Calu3 (cell line): ENCODE measurements around the gene GLT8D2. TPM values are rescaled to one million over a fixed set of nuclear protein-coding genes. Genes with fewer than 3 reads are reported as not detected.

ENCODE experiments used
- BruUV-seq: library from RNA; stranded (reverse); fragments of 400-500 nt; replicated peaks from 2 replicates; lab custom pipeline; 2021; lab: Mats Ljungman, UMichigan
- CTCF ChIA-PET: fragments of 300-600 bp; sonication (Branson Sonifier 250); formaldehyde crosslinking; loops from one replicate; lab custom pipeline; 2022; ENCODE audit warnings: antibody characterized with exemption; lab: Charles Lee
- DNase-seq: peaks from one replicate; pipeline ENCODE4 v3.0.0; 2022
- H3K27ac Mint-ChIP-seq: one replicate; pipeline ENCODE4 v1.8.0; 2022; ENCODE audit warnings: mixed read lengths; ENCODE audit not compliant: unreplicated experiment
- H3K27me3 Mint-ChIP-seq: one replicate; pipeline ENCODE4 v1.8.0; 2022; ENCODE audit warnings: mixed read lengths; ENCODE audit not compliant: unreplicated experiment
- H3K36me3 Mint-ChIP-seq: one replicate; pipeline ENCODE4 v1.8.0; 2022; ENCODE audit warnings: mild to moderate bottlenecking, moderate library complexity, mixed read lengths; ENCODE audit not compliant: insufficient read depth, unreplicated experiment
- H3K4me1 Mint-ChIP-seq: one replicate; pipeline ENCODE4 v1.8.0; 2022; ENCODE audit warnings: mild to moderate bottlenecking, low read depth, mixed read lengths; ENCODE audit not compliant: unreplicated experiment
- H3K4me3 Mint-ChIP-seq: one replicate; pipeline ENCODE4 v1.8.0; 2022; ENCODE audit warnings: mild to moderate bottlenecking, low read depth, moderate library complexity, mixed read lengths; ENCODE audit not compliant: unreplicated experiment
- H3K9me3 Mint-ChIP-seq: one replicate; pipeline ENCODE4 v1.8.0; 2022; ENCODE audit warnings: low read depth, mixed read lengths; ENCODE audit not compliant: unreplicated experiment
- CTCF ChIP-seq: fragments of 200-600 bp; IDR thresholded peaks from one replicate; pipeline ENCODE4 v1.8.0; 2022; ENCODE audit warnings: antibody characterized with exemption; ENCODE audit not compliant: unreplicated experiment
- intact Hi-C: fragments of 100-400 bp; cut with micrococcal nuclease; formaldehyde crosslinking; loops from one replicate; pipeline ENCODE4 v1.10.0; 2022; ENCODE audit not compliant: unreplicated experiment
- total RNA-seq: library from RNA; stranded (reverse); gene quantifications from 2 replicates; pipeline ENCODE4 v1.2.3, GENCODE V29; 2022

GLT8D2 gene
- total RNA-seq, 1 experiment from 2014 or later = not detected

DNA sequence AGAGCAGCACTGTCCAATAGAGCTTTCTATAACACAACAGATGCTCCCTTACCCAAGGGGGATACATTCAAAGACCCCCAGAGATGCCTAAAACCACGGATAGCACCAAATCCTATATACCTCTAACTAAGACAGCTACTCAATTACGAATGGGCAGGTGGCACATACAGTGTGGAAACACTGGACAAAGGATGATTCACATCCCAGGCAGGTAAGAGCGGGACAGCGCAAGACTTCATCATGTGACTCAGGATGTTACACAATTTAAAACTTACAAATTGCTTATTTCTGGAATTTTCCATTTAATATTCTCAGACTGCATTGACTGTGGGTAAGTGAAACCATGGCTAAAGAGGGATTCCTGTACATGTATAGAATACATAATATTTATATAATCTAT is 8.8 kb upstream of the GLT8D2 start:
- Mint-ChIP-seq H3K4me1 (no peaks in the 10 kb centered on the region), H3K36me3 (peaks cover 6% of the 10 kb centered on the region), H3K9me3 (no peaks in the 10 kb centered on the region), H3K4me3 (no peak overlapping the region), H3K27me3 (peaks cover 63% of the 10 kb centered on the region), H3K27ac (no peak overlapping the region)
- BruUV-seq = no TSS peak
- intact Hi-C loops = no loop called here
- no peak for DNase-seq
- CTCF ChIA-PET = interaction anchor here (2.5 kb wide), 1 partner anchor 50 kb away, joined by 19 read pairs; no protein-coding TSS in a partner anchor
- TF ChIP-seq CTCF = no peak

DNA sequence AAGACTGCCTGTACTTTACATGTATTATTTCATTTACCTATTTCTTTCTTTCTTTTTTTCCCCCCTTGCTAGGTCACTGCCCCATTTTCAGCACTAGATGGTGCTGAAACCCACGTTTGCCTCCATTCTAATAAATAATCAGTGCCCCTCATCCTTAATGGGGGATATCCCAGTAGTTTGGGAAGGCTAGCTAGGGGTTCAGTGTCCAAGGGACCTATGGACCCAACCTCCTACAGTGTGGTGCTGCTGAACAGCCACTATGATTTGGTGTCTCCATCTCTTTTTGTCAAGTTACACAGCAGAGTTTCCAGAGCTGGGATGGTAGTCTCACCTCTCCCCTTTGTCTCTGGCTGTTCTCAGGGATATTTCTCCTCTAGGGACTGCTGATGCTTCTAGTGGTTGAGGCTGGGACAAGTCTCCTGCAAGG is 7.8 kb upstream of the GLT8D2 start:
- peaks cover 6% of the 10 kb centered on the region for H3K36me3 Mint-ChIP-seq

GRCh38 chr12:104056419-104056972 is 6.5 kb upstream of the GLT8D2 start:
- intact Hi-C loops = no loop called here
- Mint-ChIP-seq H3K36me3 (no peaks in the 10 kb centered on the region), H3K9me3 (no peaks in the 10 kb centered on the region), H3K27ac (no peak overlapping the region), H3K27me3 (peaks cover 84% of the 10 kb centered on the region), H3K4me1 (no peaks in the 10 kb centered on the region), H3K4me3 (no peak overlapping the region)
- DNase-seq = no peak
- CTCF ChIA-PET = interaction anchor here (2.5 kb wide), 1 partner anchor 53 kb away, joined by 19 read pairs; no protein-coding TSS in a partner anchor
- BruUV-seq = no TSS peak
- TF ChIP-seq CTCF = no peak

More for the DNA sequence above, 7.8 kb upstream of the GLT8D2 start:
- CTCF ChIA-PET = interaction anchor here (1.0 to 2.5 kb wide), 2 partner anchors 51 to 80 kb away, joined by 3 to 19 read pairs; partner anchors contain the start of gene NFYB
- Mint-ChIP-seq H3K27me3 (peaks cover 72% of the 10 kb centered on the region), H3K9me3 (no peaks in the 10 kb centered on the region), H3K27ac (no peak overlapping the region), H3K4me1 (no peaks in the 10 kb centered on the region), H3K4me3 (no peak overlapping the region)
- intact Hi-C loops = loop anchor here (1.0 kb wide), 1 partner anchor 52 kb away; no protein-coding TSS in a partner anchor
- no TSS peak for BruUV-seq
- no peak for DNase-seq
- TF ChIP-seq CTCF = peak; percentile 66

DNA sequence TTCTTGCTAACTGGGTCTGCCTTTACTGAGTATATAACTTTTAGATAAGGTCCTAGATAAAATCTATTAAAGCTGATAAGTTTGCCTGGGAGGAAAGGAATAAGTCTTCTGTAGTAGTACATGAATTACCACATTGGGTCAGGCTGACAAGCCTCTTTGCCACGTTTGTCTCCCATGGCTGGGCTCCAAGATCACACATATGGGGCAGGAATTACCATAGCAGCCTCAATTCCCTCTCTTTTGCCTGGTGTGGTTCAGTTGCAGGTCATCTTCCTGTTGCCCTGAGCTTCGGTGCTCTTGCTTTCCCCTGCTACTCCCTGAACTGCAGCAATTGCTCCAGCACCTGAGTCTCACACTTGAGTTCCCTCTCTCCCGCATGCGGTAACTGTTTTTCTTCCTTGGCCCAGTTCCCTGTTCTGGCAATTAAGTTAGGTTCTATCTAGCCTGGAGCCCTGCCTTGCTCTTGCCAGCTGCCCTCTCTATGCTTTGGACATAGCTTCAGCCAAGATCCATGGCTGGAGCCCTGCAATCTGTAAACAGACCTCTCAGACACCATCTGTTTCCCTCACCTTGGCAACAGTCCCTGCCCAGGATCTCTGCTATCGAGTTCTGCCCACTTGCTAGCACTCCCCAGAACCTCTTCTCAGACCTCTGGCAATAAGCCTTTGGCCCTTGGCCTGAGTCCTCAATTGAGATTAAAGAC is 5.8 kb upstream of the GLT8D2 start:
- Mint-ChIP-seq H3K27ac (no peak overlapping the region), H3K27me3 (peaks cover 85% of the 10 kb centered on the region), H3K36me3 (no peaks in the 10 kb centered on the region), H3K4me1 (no peaks in the 10 kb centered on the region), H3K4me3 (no peak overlapping the region), H3K9me3 (no peaks in the 10 kb centered on the region)
- intact Hi-C loops = no loop called here
- no peak for DNase-seq
- no TSS peak for BruUV-seq
- TF ChIP-seq CTCF = no peak
- CTCF ChIA-PET = no interaction called here
